HG03060 (cell line): ENCODE data around the gene STXBP6.
"Not testable (repeated sequence)": the region's sequence is repeated elsewhere in the genome, so short reads cannot be mapped to it uniquely, and the experiment has no call there.

ENCODE experiments used
- ATAC-seq: cut with Tn5 transposase; IDR thresholded peaks from one replicate; pipeline ENCODE4 v1.9.1; 2021; ENCODE audit warnings: low read depth, moderate number of reproducible peaks; ENCODE audit not compliant: unreplicated experiment

STXBP6 gene

DNA sequence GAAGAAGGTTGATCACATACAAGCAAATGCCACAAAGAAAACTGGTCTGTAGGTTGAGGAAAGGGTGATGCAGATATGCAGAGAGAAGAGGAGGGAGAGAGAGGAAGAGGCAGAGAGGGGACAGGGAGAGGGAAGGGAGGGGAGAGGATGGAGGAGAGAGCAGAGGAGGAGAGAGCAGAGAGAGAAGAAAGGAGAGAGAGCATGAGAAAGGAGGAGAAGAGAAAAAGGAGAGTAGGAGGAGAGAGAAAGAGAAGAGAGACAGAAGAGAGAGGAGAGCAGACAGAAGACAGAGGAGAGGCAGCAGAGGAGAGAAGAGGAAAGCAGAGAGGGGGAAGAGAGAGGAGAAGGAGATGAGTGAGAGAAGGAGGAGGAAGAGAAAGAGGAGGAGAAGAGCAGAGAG lies 59.2 kb downstream of the STXBP6 start:
- ATAC-seq = no peak

DNA sequence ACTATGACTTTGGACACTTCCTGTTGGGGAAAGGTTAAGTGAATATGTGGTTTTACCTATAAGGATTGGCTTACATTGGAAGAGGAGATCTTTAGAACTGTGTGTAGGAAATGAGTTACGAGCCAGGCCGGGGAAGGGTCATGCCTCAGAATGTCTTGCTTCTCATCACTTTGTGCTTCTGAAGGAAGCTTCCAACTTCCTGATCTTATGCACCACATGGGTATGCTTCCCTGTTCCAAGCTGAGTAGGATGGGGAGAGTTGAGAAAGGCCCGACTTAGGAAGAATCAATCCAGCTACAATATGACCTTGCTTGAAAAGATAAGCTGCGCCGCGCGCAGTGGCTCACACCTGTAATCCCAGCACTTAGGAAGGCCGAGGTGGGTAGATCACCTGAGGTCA lies 59.9 kb downstream of the STXBP6 start:
- ATAC-seq = no peak

DNA sequence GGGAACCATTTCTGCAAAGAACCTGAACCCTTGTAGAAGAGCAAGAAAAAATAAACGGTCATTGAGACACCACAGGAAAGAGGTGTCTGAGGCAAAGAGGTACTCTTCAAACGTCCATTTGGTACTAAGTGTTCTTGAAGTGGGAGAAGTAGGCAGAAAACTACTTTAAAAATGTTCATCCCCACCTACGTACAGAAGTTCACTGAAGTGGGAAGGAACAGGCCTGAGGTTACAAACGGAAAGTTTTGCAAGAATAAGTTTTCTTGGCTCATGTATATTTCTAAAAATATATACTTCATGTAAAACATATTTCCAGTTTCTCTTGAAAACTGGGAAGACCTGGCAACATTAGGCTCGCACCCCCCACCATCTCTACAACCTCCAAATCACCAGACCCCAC lies 61.2 kb downstream of the STXBP6 start:
- no peak for ATAC-seq

DNA sequence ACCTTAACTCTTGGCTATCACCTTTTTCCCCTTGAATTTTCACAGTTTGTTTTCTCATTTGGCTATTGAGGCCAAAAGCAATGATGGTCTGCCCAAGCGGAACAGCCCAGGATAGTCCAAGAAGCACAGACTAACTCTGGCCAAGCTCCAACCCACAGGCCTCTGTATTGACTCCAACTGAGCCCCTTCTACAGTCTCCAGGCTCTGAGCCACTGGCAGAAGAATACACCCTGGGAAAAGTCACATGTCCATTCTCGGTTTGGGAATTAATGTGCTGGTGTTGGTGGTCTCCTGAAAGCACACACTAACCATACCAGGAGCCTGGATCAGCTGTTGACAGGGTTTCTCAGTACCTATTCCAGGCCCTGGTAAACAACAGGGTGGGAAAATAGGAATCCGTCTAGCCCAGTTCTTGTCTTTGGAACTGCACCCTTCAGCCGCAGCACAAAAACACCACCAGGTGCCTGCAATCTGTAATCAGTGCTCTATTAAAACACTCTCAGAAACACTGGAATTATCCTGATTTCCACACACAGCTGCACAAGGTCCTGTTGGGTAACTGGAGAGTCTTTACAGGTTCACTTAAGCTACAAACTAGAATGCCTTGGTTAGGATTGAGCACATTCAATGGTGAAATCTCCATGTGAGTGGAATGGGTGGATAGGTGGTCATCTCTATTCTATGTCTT lies 63.6 kb downstream of the STXBP6 start:
- ATAC-seq = no peak

DNA sequence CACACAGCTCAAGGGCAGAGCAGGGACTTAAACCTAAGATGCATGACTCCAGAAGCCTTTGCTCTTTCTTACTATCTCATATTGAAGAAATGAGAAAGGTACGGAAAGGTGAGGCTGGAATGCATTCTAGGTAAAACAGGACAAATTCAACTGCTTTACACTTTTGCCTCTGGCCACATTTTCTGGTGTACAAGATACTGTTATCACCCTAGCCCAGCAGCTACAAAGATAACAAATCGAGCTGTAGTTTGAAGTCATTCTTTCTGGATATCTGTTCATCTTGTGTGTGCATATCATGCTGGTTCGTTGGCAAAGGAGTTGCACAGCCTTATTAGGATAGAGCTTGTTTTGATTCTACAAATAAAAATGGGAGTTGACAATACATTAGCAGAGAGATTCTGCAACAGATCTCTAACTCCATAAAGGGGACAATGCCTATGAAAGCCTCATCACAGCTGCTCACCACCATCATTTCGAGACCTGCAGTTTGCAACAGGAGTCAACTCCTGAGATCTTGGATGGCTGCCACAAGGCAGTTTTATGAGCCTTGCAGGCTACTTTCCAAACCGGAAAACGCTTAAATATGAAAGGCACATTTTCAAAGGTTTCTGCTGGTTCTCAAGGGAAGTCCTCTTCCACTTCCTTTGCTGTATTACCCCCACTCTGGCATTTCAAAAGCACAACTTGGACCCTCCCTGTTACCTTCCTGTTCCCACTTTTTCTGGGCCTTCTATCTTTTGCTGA lies 64.9 kb downstream of the STXBP6 start:
- no peak for ATAC-seq

DNA sequence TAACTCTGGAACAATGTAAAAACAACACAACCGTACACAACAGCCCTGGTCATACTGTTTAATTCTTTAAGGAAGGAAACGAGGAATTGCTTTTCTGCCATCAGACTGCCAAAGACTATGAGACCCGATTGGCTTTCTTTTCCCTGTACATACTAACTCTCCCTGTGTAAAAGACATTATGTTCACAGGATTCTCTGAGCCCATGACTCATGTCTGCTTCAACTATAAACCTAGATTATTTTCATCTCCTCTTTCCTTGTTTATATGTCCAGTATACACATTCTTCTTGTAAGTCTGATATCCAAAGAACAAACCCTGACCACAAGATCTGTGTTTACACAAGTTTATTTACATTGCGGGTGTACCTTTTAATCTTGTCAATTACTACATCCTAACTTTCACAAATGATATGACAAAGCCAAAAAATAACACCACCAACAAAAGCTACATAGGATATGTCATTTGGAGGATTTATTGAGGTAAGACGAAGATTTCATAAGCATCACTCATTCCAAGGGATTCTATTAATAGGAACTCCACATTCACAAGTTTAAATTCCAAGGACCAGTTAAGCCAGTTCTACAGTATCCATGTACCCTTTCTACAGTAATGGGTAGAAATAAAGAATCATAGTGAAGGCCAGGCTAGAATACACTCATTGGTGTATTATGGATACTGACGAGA lies 67.3 kb downstream of the STXBP6 start:
- ATAC-seq = no peak

DNA sequence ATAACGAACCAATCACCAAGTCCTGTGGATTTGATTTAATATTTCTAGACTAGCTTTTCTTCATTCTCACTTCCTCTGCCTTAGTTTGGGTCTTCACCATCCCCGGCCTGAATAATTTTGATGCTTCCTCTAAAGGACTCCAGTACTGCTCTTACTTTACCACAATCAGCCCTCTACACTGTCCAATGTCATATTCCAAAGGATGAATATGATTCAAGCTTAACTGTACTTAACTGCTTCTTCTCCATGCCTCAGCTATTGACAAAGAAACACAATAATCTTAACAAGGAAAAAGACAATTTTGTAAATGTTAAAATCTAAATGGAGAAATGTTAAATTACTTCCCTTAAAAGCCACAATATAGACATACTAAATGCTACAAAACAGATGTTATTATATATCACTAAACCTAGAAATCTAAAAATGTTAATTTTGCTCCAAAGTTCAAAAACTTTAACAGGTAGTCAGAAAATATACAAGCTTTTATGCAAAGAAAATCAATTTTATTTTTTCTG lies 70.2 kb downstream of the STXBP6 start:
- no peak for ATAC-seq

DNA sequence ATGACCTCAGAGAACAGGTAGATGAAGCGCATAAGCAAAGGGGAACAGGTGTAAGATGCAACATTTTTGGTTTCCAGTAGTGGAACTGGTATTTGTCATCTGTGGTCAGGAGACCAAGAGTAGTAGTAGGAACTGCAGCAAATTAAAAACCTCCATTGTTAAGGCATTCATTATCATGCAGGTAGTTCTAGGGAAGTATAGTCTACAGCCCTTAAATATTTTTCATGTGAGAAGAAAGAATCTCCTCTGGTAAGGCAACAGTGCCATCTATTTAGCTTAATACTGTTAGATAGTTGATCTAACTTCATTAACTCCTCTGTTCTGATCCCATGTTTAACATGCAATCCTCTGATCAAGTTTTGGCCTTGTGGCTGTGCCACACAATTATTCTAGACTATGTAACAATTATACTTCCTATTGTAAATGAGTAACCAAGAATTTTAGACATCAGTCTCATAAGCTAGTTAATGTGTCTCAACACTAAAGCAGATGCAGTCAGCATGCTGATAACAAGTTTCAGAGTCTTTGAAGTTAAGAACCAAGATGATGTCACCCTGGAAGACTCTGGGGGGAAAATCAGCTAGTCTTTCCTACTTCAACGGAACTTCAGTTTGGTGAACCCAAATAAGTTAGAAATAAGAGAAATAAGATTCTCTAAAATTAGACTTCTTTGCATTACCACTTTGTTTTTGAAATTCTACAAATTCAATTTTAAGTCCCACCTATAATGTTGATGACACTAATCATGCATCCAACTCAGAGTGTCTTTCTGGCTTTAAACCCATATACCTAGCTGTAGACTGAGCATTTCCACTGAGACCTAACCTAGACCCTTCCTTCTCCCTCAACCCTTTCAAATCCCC lies 70.9 kb downstream of the STXBP6 start:
- ATAC-seq = peak; percentile 81

DNA sequence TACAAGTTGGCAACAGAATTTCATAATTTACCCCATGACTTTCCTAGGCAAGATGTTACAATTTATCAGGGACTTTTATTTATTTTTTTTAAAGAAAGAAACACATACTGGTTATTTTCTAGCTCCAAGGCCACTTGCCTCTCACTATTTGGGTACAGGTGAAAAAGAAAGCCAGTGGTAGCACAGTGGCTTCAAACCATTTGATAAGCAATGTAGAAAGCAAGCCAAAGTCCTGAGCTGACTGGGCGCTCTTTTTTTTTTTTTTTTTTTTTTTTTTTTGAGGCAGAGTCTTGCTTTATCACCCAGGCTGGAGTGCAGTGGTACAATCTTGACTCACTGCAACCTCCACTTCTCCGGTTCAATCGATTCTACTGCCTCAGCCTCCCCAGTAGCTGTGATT lies 73.3 kb downstream of the STXBP6 start:
- no peak for ATAC-seq

DNA sequence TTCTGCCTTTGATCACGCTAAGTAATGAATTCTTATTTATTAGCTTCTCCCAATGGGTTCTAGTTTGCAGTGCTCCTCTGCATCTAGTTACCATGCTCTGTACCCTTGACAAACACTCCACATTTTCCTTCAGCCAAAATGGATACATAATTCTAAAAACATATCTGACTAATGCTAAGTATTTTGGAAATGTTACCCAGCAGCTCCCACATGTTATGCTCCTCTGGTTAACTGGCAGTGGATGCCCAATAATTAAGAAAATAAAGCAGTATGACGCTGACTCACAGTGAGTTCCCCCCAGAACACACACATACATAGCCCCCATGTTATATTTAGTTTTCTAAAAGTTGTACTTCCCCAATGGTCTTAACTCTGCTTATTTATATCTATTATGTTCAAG lies 74.6 kb downstream of the STXBP6 start:
- ATAC-seq = no peak

DNA sequence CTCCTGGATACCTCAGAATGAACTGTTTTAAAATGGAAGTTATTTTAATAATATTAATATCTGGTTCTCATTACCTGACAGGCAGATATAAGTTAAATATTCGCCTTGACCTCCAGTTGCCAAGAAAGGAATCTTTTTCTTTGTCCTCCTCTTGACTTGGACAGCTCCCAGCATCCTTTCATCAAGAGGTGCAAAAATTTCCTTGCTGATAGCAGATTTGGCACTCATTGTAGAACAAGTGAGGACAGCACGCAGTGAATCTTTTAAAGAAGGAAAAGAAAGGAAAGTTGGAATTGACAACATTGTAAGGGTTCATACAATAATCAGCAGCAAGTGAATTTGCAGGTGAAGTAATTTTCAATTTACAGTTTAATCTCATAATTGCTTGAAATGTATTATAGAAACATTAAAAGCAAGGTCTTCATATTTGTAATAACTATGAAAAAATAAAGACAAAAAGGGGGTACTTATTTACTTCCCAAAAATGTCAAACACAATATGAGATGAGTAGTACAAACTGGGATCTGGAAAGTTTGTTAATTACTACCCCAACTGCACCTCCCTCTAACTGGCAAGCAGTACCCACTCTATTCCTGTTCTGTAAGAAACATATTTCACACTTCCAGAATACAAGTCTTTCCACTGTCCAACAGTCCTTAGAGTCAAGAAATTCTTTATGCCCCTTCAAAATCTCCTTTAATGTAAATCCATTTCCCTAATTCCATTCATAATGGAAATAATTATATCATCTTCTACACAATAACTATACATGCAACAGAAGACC lies 75.2 kb downstream of the STXBP6 start:
- ATAC-seq = no peak

DNA sequence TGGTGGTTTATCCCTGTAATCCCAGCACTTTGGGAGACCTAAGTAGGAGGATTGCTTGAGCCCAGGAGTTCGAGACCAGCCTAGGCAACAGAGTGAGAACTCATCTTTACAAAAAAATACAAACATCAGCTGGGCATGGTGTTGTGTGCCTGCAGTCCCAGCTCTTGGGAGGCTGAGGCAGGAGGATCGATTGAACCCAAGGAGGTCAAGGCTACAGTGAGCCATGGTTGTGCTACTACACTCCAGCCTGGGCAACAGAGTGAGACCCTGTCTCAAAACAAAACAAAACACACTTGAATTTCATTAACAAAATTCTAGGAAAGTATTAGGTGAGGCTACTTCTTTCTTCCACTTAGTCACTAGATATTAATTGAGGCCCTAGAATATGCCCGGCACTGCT lies 77.1 kb downstream of the STXBP6 start:
- ATAC-seq = no peak

DNA sequence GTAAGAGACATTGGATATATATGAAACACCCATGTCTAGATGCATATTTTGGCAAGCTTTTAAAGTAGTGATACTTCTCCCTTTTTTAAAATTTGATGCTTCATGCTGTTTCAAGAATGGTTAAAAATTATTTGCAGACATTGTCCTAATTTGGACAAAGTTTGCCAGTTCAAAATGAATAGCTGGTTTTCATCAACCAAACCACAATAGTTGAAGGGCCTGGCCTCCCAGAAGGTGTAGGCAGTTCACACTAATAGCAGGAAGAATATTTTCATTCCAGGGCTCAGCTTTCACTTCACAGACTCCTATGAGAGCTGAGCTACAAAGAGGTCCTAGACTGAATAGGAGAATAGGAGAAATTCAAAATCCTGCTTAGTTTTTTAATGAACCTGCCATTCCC lies 78.7 kb downstream of the STXBP6 start:
- ATAC-seq = no peak

DNA sequence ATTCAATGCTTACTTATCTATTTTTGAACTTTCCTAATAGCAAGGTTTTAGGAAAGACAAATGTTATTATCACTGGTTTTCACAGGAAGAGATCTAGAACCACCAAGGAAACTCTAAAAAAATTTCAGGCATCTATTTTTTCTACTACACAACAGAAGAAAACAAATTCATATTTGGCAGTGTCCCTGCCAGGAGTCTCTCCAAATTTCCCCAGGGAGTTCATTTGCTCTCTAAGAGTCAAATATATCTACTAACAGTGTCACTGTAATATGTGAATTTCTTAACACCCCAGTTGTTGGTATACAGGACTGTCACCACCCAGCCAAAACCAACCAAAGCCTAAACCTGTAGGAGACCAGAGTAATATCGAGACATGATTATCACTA lies 83.4 kb downstream of the STXBP6 start:
- ATAC-seq = no peak

DNA sequence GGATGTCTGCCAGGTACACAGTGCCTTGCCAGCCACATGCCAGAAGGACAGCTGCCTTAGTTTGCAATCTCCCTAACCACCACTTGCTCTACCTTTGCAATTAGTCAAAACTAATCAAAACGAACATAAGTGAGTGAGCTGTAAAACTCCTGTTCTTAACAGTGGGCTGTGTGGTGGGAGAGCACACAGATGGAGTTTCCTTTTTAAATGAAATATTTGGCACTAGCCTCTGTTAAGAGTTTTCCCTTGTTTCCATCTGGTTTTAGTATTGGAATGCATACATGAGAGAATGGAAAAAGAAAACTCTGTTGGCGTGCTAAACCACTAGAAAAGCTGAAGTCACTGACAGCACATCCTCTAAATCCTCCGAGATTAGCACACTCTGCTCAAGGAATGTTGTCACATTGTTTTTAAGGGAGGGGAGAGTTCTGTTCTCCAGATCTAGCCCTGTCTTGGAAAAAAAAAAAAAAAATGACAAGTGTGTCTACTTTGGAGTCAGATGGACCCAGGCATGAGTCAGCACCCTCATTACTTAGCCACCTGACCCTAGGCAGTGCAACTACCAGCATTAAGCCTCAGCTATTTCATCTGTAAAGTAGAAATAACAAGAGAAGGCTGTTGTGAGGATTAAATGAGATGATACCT lies 83.9 kb downstream of the STXBP6 start:
- no peak for ATAC-seq

DNA sequence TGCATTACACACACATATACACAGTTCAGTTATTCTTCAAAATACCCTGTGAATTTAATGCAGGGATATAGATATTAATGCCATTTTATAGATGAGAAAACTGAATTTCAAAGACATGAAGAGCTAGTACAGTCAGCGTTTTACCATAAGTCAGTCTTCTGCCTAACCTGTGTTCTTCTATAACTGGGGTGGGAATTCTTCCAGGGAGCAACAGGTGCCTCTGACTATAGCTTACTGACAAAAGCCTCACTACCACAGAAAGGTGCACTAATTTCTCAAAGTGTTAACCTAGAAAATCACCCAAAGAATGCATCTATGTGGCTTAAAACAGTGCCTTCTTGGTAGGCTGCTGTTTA lies 84.4 kb downstream of the STXBP6 start:
- no peak for ATAC-seq

DNA sequence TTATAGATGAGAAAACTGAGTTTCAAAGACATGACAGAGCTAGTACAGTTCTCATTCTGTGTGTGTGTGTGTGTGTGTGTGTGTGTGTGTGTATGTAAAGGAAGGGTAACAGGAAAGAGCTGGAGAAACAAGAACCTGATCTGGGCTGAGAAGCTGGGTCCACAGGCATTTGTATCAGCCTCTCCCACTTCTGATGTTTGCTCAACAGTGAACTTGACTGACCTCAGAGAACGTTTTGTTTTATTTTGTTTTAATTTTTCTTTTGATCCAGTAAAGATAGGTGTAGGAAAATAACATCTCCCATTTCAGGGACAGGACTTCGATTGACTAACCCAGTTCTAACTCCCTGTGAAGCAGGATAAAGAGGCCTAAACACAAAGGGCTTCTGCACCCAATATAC lies 85.4 kb downstream of the STXBP6 start:
- ATAC-seq = no peak

DNA sequence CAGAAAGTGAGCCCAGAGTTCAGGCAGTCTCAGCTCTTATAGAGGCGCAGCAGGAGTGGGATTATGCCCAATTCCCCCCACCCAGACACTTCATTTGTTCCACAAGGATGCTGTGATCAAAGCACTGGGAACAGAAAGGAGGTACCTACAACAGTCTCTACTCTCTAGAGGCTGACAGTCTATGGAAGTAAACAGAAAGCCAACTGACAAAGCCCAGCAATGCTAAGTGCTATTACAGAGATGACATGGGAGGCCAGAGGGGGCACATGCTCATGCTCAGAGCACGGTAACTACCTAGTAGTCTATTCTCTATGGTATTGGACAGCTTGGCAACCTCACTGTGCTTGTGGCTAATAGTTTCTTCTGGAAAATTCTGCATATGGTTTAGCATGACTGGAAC lies 85.9 kb downstream of the STXBP6 start:
- ATAC-seq = no peak

DNA sequence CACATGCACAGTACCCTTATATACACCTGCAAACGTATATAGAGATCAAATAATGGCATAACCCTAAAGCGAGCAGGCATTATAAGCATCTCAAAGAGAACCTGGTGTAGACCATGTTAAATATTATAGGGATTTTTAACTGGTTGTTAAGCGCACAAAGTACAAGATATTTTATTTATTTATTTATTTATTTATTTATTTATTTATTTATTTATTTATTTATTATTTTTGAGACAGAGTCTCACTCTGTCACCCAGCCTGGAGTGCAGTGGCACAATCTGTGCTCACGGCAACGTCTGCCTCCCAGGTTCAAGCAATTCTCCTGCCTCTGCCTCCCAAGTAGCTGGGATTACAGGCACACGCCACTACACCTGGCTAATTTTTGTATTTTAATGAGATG lies 87.8 kb downstream of the STXBP6 start:
- not testable (repeated sequence) for ATAC-seq

DNA sequence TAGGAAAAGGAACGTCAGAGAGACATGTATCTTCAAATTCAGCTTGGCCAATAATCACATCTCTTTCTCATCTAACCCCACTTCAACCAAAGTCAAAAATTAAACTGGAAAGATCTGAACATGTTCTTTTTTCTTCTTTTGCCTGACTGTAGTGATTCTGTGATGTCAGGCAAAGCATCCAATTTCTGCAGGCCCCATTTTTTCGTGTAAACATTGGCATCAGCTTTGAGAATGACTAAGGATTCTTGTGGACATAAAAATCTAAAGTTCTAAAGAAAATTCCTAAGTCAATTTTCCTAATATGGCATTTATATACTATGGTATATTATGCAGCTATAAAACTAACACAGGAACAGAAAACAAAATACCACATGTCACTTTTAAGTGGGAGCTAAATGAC lies 89.1 kb downstream of the STXBP6 start:
- ATAC-seq = no peak
